ENCODE measurements around the gene CCDC121. TPM values are rescaled to one million over a fixed set of nuclear protein-coding genes. Genes with fewer than 3 reads are reported as not detected.

Gene CCDC121
- total and polyA plus RNA-seq, 2 of the 4 experiments (the other 2 are of a cell fraction), result 0.65 to 2.0 TPM

DNA sequence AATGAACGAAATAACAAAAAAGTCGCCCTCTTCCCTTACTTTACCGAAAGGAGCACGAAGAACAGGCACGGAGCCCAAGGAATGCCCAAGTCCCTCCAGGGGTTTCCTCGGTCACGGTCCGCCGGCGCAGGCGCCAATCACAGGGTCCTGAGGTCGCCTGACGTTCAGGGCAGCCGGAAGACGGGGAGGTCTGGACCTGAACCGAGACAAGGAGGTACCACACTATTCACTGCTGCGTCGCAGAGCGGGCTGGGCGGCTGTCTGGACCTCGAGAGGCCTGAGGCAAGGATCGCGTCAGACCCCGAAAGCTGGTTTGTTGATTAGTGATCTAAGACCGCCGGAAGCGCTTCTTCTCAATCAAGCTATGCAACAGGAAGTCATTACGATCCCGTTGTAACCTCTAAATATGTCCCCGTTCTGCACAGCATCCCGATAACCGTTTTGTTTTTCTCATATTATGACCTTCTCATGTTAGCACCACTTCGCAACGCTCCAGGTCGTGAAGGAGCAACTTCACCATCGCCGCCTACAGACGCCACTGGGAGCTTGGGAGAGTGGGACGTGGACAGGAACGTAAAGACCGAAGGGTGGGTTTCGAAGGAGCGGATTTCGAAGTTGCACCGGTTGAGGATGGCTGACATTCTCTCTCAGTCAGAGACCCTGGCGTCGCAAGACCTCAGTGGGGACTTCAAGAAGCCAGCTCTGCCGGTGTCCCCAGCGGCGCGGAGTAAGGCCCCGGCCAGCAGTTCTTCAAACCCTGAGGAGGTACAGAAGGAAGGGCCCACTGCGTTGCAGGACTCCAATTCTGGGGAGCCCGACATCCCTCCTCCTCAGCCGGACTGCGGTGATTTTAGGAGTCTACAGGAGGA is 34.7 kb upstream of the CCDC121 start, which contains the start of the genes SLC4A1AP and SUPT7L:
TSS of gene SLC4A1AP (plus strand) at position 605 of the 869 bp plus-strand sequence. CDS start at position 631, 26 bp downstream.
TSS of gene SUPT7L (minus strand) at position 330 of the 869 bp plus-strand sequence. CDS start 1,422 bp downstream, outside the sequence.
- peak; percentile 90 for ATAC-seq (ENCODE audit: low read depth)
- Histone ChIP-seq H3K4me2 (ENCODE audit: low read depth, low read length) (peak within 1 kb of the TSS; percentile 99), H3K36me3 (ENCODE audit: control insufficient read depth, insufficient read depth, low read length) (peaks cover 13% of the 10 kb centered on the region), H3K79me1 (ENCODE audit: low read depth in 1 of 2, low read length in 2 of 2) (peaks cover 15 to 41% of the 10 kb centered on the region in 2 experiments), H3K9me3 (ENCODE audit: control insufficient read depth, insufficient read depth, low read length) (no peaks in the 10 kb centered on the region), H3K4ac (ENCODE audit: low read depth, low read length) (peak within 1 kb of the TSS; percentile 98), H3K4me3 (ENCODE audit: insufficient read depth, low read depth, low read length) (peak within 1 kb of the TSS; percentile 85), H2BK120ac (ENCODE audit: low read depth, low read length) (peak within 1 kb of the TSS; percentile 97), H3K23ac (ENCODE audit: low read depth, low read length) (peak within 1 kb of the TSS; percentile 86; the same call in 1 of the 2 replicates), H3K18ac (ENCODE audit: low read depth, low read length) (peak within 1 kb of the TSS; percentile 83), H4K5ac (ENCODE audit: low read depth, low read length) (peak within 1 kb of the TSS; percentile 98), H3K4me1 (ENCODE audit: control insufficient read depth, insufficient read depth, low read length) (peaks cover 5% of the 10 kb centered on the region), H3K14ac (replicated peaks; ENCODE audit: low read depth, low read length) (peak within 1 kb of the TSS; percentile 94), H4K20me1 (ENCODE audit: insufficient read depth, low read length) (no peaks in the 10 kb centered on the region), H3K9me1 (ENCODE audit: insufficient read depth, low read length) (peaks cover 6% of the 10 kb centered on the region; the same call in 1 of the 2 replicates), H4K8ac (ENCODE audit: low read depth in 2 of 2, low read length in 2 of 2) (peak within 1 kb of the TSS; percentile 95 to 99), H2AFZ (replicated peaks; ENCODE audit: low read length, poor library complexity) (peak within 1 kb of the TSS; percentile 100), H3K56ac (ENCODE audit: extremely low read depth, insufficient read depth, low read length) (peak within 1 kb of the TSS; percentile 61), H3K27me3 (ENCODE audit: control insufficient read depth, insufficient read depth, low read length) (no peaks in the 10 kb centered on the region), H2AK5ac (ENCODE audit: low read depth, low read length) (peak within 1 kb of the TSS; percentile 57; the same call in 1 of the 2 replicates), H2BK5ac (ENCODE audit: low read depth, low read length, poor library complexity, severe bottlenecking) (peak within 1 kb of the TSS; percentile 97), H3K9ac (ENCODE audit: low read depth, low read length) (peak within 1 kb of the TSS; percentile 93), H3K27ac (ENCODE audit: insufficient read depth, low read length) (peak within 1 kb of the TSS; percentile 86), H2AK9ac (replicated peaks; ENCODE audit: low read depth, low read length, poor library complexity) (peak within 1 kb of the TSS; percentile 96), H4K91ac (ENCODE audit: insufficient read depth, low read depth, low read length) (peak within 1 kb of the TSS; percentile 93), H2BK15ac (ENCODE audit: low read depth, low read length) (peak within 1 kb of the TSS; percentile 64; the same call in 2 of the 3 replicates), H2BK20ac (ENCODE audit: low read depth, low read length) (peak within 1 kb of the TSS; percentile 85; the same call in 1 of the 2 replicates)
- no TSS peak for BruUV-seq (replicated peaks)
- dilution Hi-C loops (cut with HindIII; ENCODE audit: low sequenced_read_pairs, unreplicated experiment), result no loop called here
- DNase-seq, result peak; percentile 89
- ChIA-PET CTCF (no interaction called here), POLR2A (ENCODE audit: unreplicated experiment) (no interaction called here)
- TF ChIP-seq BHLHE40 (IDR thresholded peaks at IDR 0.05; ENCODE audit: low read depth, low read length), result peak; percentile 25; the same call in 1 of the 2 replicates
- 0 out of 2 replicates have a peak, but pooled peaks have one; percentile 29 for TF ChIP-seq MAZ (IDR thresholded peaks at IDR 0.05; ENCODE audit: borderline replicate concordance, low read depth, low read length)
- peak; percentile 58; the same call in 1 of the 2 replicates for TF ChIP-seq POLR2A (IDR thresholded peaks at IDR 0.05; ENCODE audit: low read depth, low read length)
- no peak for TF ChIP-seq RCOR1 (IDR thresholded peaks at IDR 0.05; ENCODE audit: insufficient replicate concordance, low read length)
- 0 out of 2 replicates have a peak, but pooled peaks have one; percentile 15 for TF ChIP-seq SMC3 (IDR thresholded peaks at IDR 0.05; ENCODE audit: low read depth, low read length)
- peak; percentile 14; the same call in 1 of the 2 replicates for TF ChIP-seq RAD21 (IDR thresholded peaks at IDR 0.05; ENCODE audit: low read length)
- TF ChIP-seq CHD1 (IDR thresholded peaks at IDR 0.05; ENCODE audit: low read depth, low read length), result no peak
- 0 out of 2 replicates have a peak, but pooled peaks have one; percentile 4 for TF ChIP-seq MXI1 (IDR thresholded peaks at IDR 0.05; ENCODE audit: borderline replicate concordance, low read depth, low read length)
- TF ChIP-seq CEBPB (IDR thresholded peaks at IDR 0.05; ENCODE audit: low read depth, low read length), result peak; percentile 4; the same call in 1 of the 2 replicates
- intact Hi-C loops (cut with micrococcal nuclease), result loop anchor here (2.0 kb wide), 1 partner anchor 255 kb away; the partner anchor contains the start of gene PPM1G
- in situ Hi-C loops (cut with MboI; ENCODE audit: low sequenced_read_pairs), result no loop called here
- WGBS, 2 experiments (ENCODE audit: extremely low coverage in 2 of 2, insufficient read length in 1 of 2), result 0% methylated on average over 13 of the region's 56 CpGs; no CpG with 5 or more reads in 1 of the 2 experiments
